Mesendoderm (in vitro differentiated cells): ENCODE results near the gene LSM6. TPM values are rescaled to one million over a fixed set of nuclear protein-coding genes. Genes with fewer than 3 reads are reported as not detected.

Experiments
- DNase-seq: peaks from one replicate; pipeline ENCODE4 v3.0.0; 2013
- H2AK5ac ChIP-seq: 2 replicates; pipeline ENCODE4 v1.6.1; 2013; ENCODE audit warnings: low read length, inconsistent platforms
- H2BK120ac ChIP-seq: 2 replicates; pipeline ENCODE4 v1.6.1; 2013; ENCODE audit warnings: low read depth, mild to moderate bottlenecking, low read length, moderate library complexity, mixed read lengths
- H2BK15ac ChIP-seq: replicated peaks from 2 replicates; pipeline ENCODE4 v1.6.1; 2013; ENCODE audit warnings: low read depth, mild to moderate bottlenecking, moderate library complexity
- H2BK5ac ChIP-seq: 2 replicates; pipeline ENCODE4 v1.6.1; 2013; ENCODE audit warnings: low read length, inconsistent platforms
- H3K18ac ChIP-seq: 2 replicates; pipeline ENCODE4 v1.6.1; 2013; ENCODE audit warnings: mild to moderate bottlenecking, low read length, mixed read lengths
- H3K23ac ChIP-seq: one replicate; pipeline ENCODE4 v1.6.1; 2013; ENCODE audit warnings: low read length
- H3K27ac ChIP-seq: 2 replicates; pipeline ENCODE4 v1.5.1; 2013; ENCODE audit warnings: low read depth, mild to moderate bottlenecking, inconsistent platforms, low read length, moderate library complexity
- H3K27me3 ChIP-seq: 2 replicates; pipeline ENCODE4 v1.6.1; 2013; ENCODE audit warnings: low read length, control low read depth, mild to moderate bottlenecking, inconsistent platforms; ENCODE audit not compliant: insufficient read depth, poor library complexity
- H3K36me3 ChIP-seq: 2 replicates; pipeline ENCODE4 v1.6.1; 2013; ENCODE audit warnings: low read length, inconsistent platforms; ENCODE audit not compliant: control insufficient read depth, insufficient read depth
- H3K4ac ChIP-seq: one replicate; pipeline ENCODE4 v1.6.1; 2013; ENCODE audit warnings: low read depth, mild to moderate bottlenecking, low read length, moderate library complexity
- H3K4me1 ChIP-seq: 2 replicates; pipeline ENCODE4 v1.6.1; 2013; ENCODE audit warnings: low read depth, low read length, inconsistent platforms; ENCODE audit not compliant: control insufficient read depth
- H3K4me2 ChIP-seq: 2 replicates; pipeline ENCODE4 v1.6.1; 2013; ENCODE audit warnings: low read length
- H3K4me3 ChIP-seq: 2 replicates; pipeline ENCODE4 v1.5.1; 2013; ENCODE audit warnings: mild to moderate bottlenecking, low read length
- H3K56ac ChIP-seq: one replicate; pipeline ENCODE4 v1.6.1; 2013; ENCODE audit warnings: low read length
- H3K79me1 ChIP-seq: 2 replicates; pipeline ENCODE4 v1.6.1; 2013; ENCODE audit warnings: low read length, inconsistent platforms
- H3K79me2 ChIP-seq: 2 replicates; pipeline ENCODE4 v1.6.1; 2013; ENCODE audit warnings: mild to moderate bottlenecking, low read length; ENCODE audit not compliant: control insufficient read depth, insufficient read depth
- H3K9ac ChIP-seq: 2 replicates; pipeline ENCODE4 v1.6.1; 2013; ENCODE audit warnings: low read length, inconsistent platforms
- H4K5ac ChIP-seq: one replicate; pipeline ENCODE4 v1.6.1; 2013; ENCODE audit warnings: low read length
- H4K8ac ChIP-seq: one replicate; pipeline ENCODE4 v1.6.1; 2013; ENCODE audit warnings: low read depth, mild to moderate bottlenecking, control low read depth, low read length, moderate library complexity
- WGBS: extraction: QIAGEN DNeasy Blood & Tissue Kit; methylation state at CpG from one replicate; pipeline ENCODE4 v1.1.7; 2013; ENCODE audit warnings: low lambda C conversion rate, missing lambda C conversion rate; ENCODE audit not compliant: insufficient coverage; ENCODE audit errors: extremely low coverage; 5-methylcytosine and 5-hydroxymethylcytosine counted together
- polyA plus RNA-seq, 2 experiments: library from polyadenylated mRNA; stranded (reverse); fragments of 200-250 nt; gene quantifications; one replicate each; pipeline ENCODE4 v1.2.3, GENCODE V29; 2013

The LSM6 gene
- polyA plus RNA-seq (2013, experiment 1 of 2), result 88.2 TPM
- 86.8 TPM for polyA plus RNA-seq (2013, experiment 2 of 2)

- Histone ChIP-seq H2BK5ac (no peak within 1 kb of the TSS), H2BK15ac (no peak within 1 kb of the TSS), H3K4me1 (peaks cover 8% of the 10 kb centered on the region), H4K8ac (peak within 1 kb of the TSS; percentile 93), H3K9ac (peak within 1 kb of the TSS; percentile 89), H3K79me2 (peaks cover 17% of the 10 kb centered on the region), H3K79me1 (peaks cover 8% of the 10 kb centered on the region), H3K36me3 (no peaks in the 10 kb centered on the region), H3K4ac (peak within 1 kb of the TSS; percentile 28), H3K27me3 (no peaks in the 10 kb centered on the region), H2AK5ac (no peak within 1 kb of the TSS), H3K18ac (peak within 1 kb of the TSS; percentile 51), H3K27ac (peak within 1 kb of the TSS; percentile 80), H3K23ac (no peak within 1 kb of the TSS), H2BK120ac (no peak within 1 kb of the TSS), H3K4me3 (peak within 1 kb of the TSS; percentile 80), H3K4me2 (peak within 1 kb of the TSS; percentile 98), H3K56ac (peak within 1 kb of the TSS; percentile 91), H4K5ac (no peak within 1 kb of the TSS)
- peak; percentile 88 for DNase-seq
- no CpG with 5 or more reads among the region's 75 CpGs for WGBS
Observed at GRCh38 chr4:146175541-146176453, at the start of gene LSM6. LSM6 (plus strand) TSS chr4:146175718; CDS start chr4:146182922, 7,204 bp downstream.

DNA sequence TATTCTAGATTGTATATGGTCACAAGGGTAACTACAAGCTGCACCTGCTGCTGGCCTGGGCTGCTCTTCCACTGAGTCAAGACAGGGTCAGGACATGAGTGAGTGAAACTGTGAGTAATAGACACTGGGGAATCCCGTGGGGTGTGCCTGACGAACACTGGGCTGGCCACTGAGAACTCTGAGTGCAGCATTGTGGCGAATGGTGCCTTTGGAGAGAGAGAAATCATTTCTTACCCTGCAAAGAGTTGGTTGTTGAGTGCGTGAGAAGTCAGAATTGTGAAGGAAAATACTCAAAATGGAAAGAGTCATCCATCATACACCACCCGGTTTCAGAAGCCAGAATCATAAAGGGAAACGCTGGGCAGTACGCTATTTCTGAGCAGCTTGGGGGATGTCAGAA lies 43.1 kb upstream of the LSM6 start:
- Histone ChIP-seq H3K4ac (no peak overlapping the region), H3K79me1 (no peaks in the 10 kb centered on the region), H3K4me2 (no peak overlapping the region), H2BK120ac (no peak overlapping the region), H3K27ac (no peak overlapping the region), H3K18ac (no peak overlapping the region), H3K23ac (no peak overlapping the region), H3K27me3 (no peaks in the 10 kb centered on the region), H3K9ac (no peak overlapping the region), H2AK5ac (no peak overlapping the region), H4K5ac (no peak overlapping the region), H4K8ac (no peak overlapping the region), H3K4me3 (no peak overlapping the region), H3K56ac (no peak overlapping the region), H3K36me3 (no peaks in the 10 kb centered on the region), H2BK15ac (no peak overlapping the region), H3K79me2 (no peaks in the 10 kb centered on the region), H3K4me1 (no peaks in the 10 kb centered on the region), H2BK5ac (no peak overlapping the region)
- DNase-seq, result no peak
- WGBS, result no CpG with 5 or more reads among the region's 7 CpGs

DNA sequence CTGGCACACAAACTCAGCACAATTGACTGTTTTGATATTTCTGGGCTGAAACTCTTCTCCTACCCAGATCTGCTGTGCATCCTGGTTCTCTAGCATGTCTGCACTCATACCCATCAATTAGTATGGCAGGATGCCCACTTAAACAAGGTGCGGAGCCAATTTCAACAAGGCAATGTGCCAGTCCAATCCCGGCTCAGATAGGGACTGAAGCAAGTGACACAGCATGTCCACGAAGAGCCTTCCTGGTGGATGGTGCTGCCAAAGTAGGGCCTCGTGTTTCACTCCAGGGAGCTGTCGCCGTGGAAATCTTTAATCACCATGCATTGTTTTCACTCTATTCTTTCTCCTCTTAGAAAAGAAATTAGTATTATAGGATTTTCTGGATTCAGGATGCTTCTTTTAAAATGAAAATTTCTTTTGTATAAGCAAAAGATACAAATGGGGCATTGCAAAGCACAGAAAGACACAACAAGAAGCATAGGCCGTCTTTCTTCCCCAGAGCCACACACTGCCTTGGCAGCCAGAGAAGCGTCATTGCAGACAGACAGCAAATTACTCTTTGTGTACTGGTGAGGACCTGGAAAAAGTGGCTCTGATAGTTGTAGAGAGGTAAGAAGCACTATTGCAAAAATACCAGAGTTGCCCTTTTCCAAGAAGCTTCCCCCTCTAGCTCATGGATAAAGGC lies 40.6 kb upstream of the LSM6 start:
- Histone ChIP-seq H3K56ac (no peak overlapping the region), H2AK5ac (no peak overlapping the region), H3K4me3 (no peak overlapping the region), H4K8ac (no peak overlapping the region), H3K4me1 (no peaks in the 10 kb centered on the region), H3K79me2 (no peaks in the 10 kb centered on the region), H4K5ac (no peak overlapping the region), H3K4ac (no peak overlapping the region), H3K18ac (no peak overlapping the region), H3K23ac (no peak overlapping the region), H3K79me1 (no peaks in the 10 kb centered on the region), H2BK5ac (no peak overlapping the region), H3K9ac (no peak overlapping the region), H2BK15ac (no peak overlapping the region), H3K27me3 (no peaks in the 10 kb centered on the region), H3K4me2 (no peak overlapping the region), H3K36me3 (no peaks in the 10 kb centered on the region), H3K27ac (no peak overlapping the region), H2BK120ac (no peak overlapping the region)
- DNase-seq, result no peak
- WGBS, result no CpG with 5 or more reads among the region's 8 CpGs

- H3K36me3 ChIP-seq, result no peaks in the 10 kb centered on the region
- no peaks in the 10 kb centered on the region for H3K79me2 ChIP-seq
- WGBS, result no CpG with 5 or more reads among the region's 2 CpGs
- H2BK120ac ChIP-seq, result no peak overlapping the region
- no peak overlapping the region for H3K4me3 ChIP-seq
- no peak overlapping the region for H2BK5ac ChIP-seq
- no peak overlapping the region for H3K23ac ChIP-seq
- H3K56ac ChIP-seq, result no peak overlapping the region
- H3K4me2 ChIP-seq, result no peak overlapping the region
- no peak overlapping the region for H3K18ac ChIP-seq
- H3K4ac ChIP-seq, result no peak overlapping the region
- no peak overlapping the region for H3K27ac ChIP-seq
- no peak overlapping the region for H2AK5ac ChIP-seq
- no peaks in the 10 kb centered on the region for H3K79me1 ChIP-seq
- H4K5ac ChIP-seq, result no peak overlapping the region
- no peak for DNase-seq
- H2BK15ac ChIP-seq, result no peak overlapping the region
- H3K27me3 ChIP-seq, result no peaks in the 10 kb centered on the region
- no peaks in the 10 kb centered on the region for H3K4me1 ChIP-seq
- H4K8ac ChIP-seq, result no peak overlapping the region
- H3K9ac ChIP-seq, result no peak overlapping the region
Observed at GRCh38 chr4:146135941-146136340, 39.6 kb upstream of the LSM6 start.

DNA sequence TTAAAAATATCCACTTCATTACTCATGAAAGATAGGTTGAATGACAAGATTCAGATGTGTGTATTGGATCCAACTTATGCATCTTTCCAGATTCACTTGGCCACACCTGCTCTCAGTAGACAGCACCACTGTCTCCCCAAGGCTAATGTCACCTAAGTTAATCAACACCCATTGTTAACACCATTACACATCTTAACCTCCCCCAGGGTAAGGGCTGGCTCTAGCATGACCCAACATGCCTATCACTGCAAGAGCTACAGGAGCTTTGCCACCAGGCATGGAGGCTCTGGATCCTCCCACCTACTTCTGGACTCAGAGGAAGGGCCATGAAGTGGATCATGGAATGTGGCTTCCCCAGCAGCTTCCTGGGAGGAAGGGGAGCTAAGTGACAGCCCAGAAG lies 32.8 kb upstream of the LSM6 start:
- H3K36me3 ChIP-seq, result no peaks in the 10 kb centered on the region
- no peak overlapping the region for H3K4ac ChIP-seq
- no peak overlapping the region for H2BK15ac ChIP-seq
- H4K8ac ChIP-seq, result no peak overlapping the region
- H3K4me1 ChIP-seq, result no peaks in the 10 kb centered on the region
- H2BK120ac ChIP-seq, result no peak overlapping the region
- H3K4me2 ChIP-seq, result no peak overlapping the region
- no peaks in the 10 kb centered on the region for H3K79me1 ChIP-seq
- H3K79me2 ChIP-seq, result no peaks in the 10 kb centered on the region
- H2BK5ac ChIP-seq, result no peak overlapping the region
- no peak overlapping the region for H3K56ac ChIP-seq
- H3K18ac ChIP-seq, result no peak overlapping the region
- no peak overlapping the region for H2AK5ac ChIP-seq
- no peak overlapping the region for H3K4me3 ChIP-seq
- H3K27ac ChIP-seq, result no peak overlapping the region
- no peak overlapping the region for H3K9ac ChIP-seq
- DNase-seq, result peak; percentile 69
- H3K23ac ChIP-seq, result no peak overlapping the region
- H3K27me3 ChIP-seq, result no peaks in the 10 kb centered on the region
- no peak overlapping the region for H4K5ac ChIP-seq
